Measurements from ENCODE around the gene CADM1.

The CADM1 gene

DNA sequence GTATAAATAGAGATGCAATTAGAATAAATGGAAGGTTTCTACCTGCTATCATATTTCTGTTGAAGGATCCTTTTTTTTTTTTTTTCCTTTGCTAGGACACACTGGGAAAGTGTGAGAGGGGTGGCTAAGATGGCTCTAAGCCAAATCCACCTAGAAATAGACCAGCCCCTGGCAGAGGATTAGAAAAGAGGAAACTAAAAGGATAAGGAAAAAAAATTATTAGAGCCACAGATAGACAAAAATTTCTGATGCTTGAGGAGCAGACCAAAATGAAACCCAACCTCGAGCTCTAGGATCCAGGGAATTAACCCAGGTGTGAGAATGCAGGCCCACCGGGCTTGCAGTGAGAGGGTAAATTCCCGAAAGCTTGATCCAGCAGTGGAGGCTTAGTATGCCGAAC is 262.3 kb downstream of the CADM1 start:
- TF ChIP-seq, protein P1, sequence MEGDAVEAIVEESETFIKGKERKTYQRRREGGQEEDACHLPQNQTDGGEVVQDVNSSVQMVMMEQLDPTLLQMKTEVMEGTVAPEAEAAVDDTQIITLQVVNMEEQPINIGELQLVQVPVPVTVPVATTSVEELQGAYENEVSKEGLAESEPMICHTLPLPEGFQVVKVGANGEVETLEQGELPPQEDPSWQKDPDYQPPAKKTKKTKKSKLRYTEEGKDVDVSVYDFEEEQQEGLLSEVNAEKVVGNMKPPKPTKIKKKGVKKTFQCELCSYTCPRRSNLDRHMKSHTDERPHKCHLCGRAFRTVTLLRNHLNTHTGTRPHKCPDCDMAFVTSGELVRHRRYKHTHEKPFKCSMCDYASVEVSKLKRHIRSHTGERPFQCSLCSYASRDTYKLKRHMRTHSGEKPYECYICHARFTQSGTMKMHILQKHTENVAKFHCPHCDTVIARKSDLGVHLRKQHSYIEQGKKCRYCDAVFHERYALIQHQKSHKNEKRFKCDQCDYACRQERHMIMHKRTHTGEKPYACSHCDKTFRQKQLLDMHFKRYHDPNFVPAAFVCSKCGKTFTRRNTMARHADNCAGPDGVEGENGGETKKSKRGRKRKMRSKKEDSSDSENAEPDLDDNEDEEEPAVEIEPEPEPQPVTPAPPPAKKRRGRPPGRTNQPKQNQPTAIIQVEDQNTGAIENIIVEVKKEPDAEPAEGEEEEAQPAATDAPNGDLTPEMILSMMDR (IDR thresholded peaks at IDR 0.05): no peak
- Histone ChIP-seq H3K4me3 (ENCODE audit: low read depth in 1 of 2, low read length in 1 of 2) (no peak overlapping the region), H3K4me1 (ENCODE audit: control insufficient read depth in 1 of 2, insufficient read depth in 1 of 2, low read depth in 1 of 2, low read length in 1 of 2) (no peaks in the 10 kb centered on the region), H3K9me3 (no peaks in the 10 kb centered on the region), H3K36me3 (no peaks in the 10 kb centered on the region), H3K27me3 (no peaks in the 10 kb centered on the region), H3K27ac (no peak overlapping the region)

DNA sequence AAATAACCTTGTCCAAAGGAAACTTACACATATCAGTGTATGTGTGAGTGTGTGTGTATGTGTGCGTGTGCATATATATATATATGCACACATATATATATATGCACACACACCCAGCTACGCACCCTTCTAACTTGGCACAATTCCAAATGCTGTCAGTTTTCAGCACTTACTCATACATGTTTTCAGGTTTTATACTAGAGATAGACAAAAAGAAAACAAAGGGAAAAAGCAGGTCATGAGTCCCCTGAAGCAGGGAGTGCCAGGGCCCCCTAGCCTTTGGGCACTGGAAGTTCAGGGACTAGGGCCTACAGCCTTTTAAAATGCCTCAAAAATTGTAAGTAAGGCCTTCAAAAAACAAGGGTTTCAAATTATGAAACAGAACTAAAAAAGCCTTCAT is 265.4 kb downstream of the CADM1 start:
- no peaks in the 10 kb centered on the region for H3K27me3 ChIP-seq
- H3K4me3 ChIP-seq (ENCODE audit: low read depth in 1 of 2, low read length in 1 of 2): no peak overlapping the region
- H3K9me3 ChIP-seq: no peaks in the 10 kb centered on the region
- TF ChIP-seq, protein P1 (IDR thresholded peaks at IDR 0.05): no peak
- no peaks in the 10 kb centered on the region for H3K4me1 ChIP-seq (ENCODE audit: control insufficient read depth in 1 of 2, insufficient read depth in 1 of 2, low read depth in 1 of 2, low read length in 1 of 2)
- H3K27ac ChIP-seq: no peak overlapping the region
- H3K36me3 ChIP-seq: no peaks in the 10 kb centered on the region

DNA sequence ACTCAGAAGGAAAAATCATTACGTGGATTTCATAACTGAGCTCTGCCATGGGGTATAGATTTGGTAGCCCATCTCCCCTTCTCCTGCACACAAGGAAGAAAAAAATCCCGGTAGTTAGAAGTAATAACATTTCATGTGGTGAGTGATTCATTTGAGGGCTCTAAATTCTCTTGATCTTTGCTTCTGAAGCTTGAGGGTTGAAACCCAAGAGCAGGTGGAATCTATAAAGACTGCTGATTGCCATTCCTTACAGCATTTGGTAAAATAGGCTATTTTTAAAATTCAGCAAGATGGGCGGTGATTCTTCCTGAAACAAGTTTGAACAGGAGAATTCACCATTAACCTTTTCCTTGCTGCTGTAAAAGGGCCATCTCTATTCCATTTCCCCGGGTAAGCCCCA is 266.1 kb downstream of the CADM1 start:
- Histone ChIP-seq H3K27ac (no peak overlapping the region), H3K9me3 (no peaks in the 10 kb centered on the region), H3K4me3 (ENCODE audit: low read depth in 1 of 2, low read length in 1 of 2) (no peak overlapping the region), H3K4me1 (ENCODE audit: control insufficient read depth in 1 of 2, insufficient read depth in 1 of 2, low read depth in 1 of 2, low read length in 1 of 2) (no peaks in the 10 kb centered on the region), H3K36me3 (no peaks in the 10 kb centered on the region), H3K27me3 (no peaks in the 10 kb centered on the region)
- TF ChIP-seq, protein P1 (IDR thresholded peaks at IDR 0.05): no peak

DNA sequence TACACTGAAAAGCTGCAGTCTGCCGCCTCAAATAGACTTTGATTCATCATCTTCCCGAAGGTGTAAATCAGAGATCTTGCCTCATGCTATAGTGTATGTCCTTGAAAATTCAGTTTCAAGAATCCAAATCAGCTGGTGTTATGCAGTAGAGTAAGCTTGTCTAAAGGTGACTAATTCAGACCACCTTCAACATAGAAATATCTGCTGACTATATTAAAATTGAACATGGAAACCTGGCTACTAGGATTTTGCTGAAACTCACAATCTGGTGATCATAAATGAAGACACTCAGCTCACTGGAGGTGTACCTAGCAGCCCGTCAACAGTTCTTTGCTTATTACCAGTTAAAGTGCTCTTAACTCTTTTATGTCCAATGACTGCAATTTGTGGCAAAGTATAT is 266.6 kb downstream of the CADM1 start:
- H3K36me3 ChIP-seq: no peaks in the 10 kb centered on the region
- H3K4me3 ChIP-seq (ENCODE audit: low read depth in 1 of 2, low read length in 1 of 2): no peak overlapping the region
- no peaks in the 10 kb centered on the region for H3K9me3 ChIP-seq
- H3K27me3 ChIP-seq: no peaks in the 10 kb centered on the region
- TF ChIP-seq, protein P1 (IDR thresholded peaks at IDR 0.05): no peak
- H3K4me1 ChIP-seq (ENCODE audit: control insufficient read depth in 1 of 2, insufficient read depth in 1 of 2, low read depth in 1 of 2, low read length in 1 of 2): no peaks in the 10 kb centered on the region
- no peak overlapping the region for H3K27ac ChIP-seq

DNA sequence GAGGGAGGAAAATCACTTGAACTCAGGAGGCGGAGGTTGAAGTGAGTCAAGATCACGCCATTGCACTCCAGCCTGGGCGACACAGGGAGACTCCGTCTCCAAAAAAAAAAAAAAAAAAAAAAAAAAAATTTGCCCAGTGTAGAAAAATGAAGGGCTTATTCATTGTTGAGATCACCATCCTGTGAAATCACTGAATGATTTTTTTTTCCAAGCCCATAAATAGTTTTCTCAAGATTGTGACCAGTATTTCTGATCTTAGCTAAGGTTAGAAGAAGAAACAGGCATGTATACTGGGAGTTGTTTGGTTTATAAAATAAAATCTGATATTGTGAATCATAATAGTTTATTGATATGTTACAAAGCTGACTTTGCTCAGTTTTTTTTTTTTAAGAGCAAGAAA is 269.4 kb downstream of the CADM1 start:
- Histone ChIP-seq H3K36me3 (no peaks in the 10 kb centered on the region), H3K4me3 (ENCODE audit: low read depth in 1 of 2, low read length in 1 of 2) (no peak overlapping the region), H3K27ac (no peak overlapping the region), H3K4me1 (ENCODE audit: control insufficient read depth in 1 of 2, insufficient read depth in 1 of 2, low read depth in 1 of 2, low read length in 1 of 2) (no peaks in the 10 kb centered on the region), H3K27me3 (no peaks in the 10 kb centered on the region), H3K9me3 (no peaks in the 10 kb centered on the region)
- TF ChIP-seq, protein P1 (IDR thresholded peaks at IDR 0.05): no peak

DNA sequence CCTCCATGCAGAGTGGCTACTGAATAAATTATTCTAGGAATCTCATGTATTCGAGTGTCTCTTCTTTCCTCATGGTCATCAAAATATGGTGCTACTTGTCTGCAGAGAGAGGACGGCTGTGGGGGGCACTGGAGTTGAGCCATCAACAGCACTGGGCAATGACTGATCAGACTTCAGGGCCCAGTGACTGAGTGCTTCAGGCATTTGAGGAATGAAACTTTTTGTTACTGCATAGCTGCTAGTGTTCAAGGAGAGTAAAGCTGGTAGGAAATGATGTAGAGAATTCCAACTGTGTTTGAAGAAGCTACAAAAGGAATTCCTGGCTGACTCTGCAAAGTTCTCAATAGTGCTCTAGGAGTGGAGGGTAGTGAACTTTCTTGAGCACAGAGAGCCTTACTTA is 277.7 kb downstream of the CADM1 start:
- Histone ChIP-seq H3K27ac (no peak overlapping the region), H3K4me3 (ENCODE audit: low read depth in 1 of 2, low read length in 1 of 2) (no peak overlapping the region), H3K4me1 (ENCODE audit: control insufficient read depth in 1 of 2, insufficient read depth in 1 of 2, low read depth in 1 of 2, low read length in 1 of 2) (no peaks in the 10 kb centered on the region)

More for the DNA sequence above, 277.7 kb downstream of the CADM1 start:
- TF ChIP-seq, protein P1 (IDR thresholded peaks at IDR 0.05): no peak
- Histone ChIP-seq H3K9me3 (no peaks in the 10 kb centered on the region), H3K36me3 (no peaks in the 10 kb centered on the region), H3K27me3 (no peaks in the 10 kb centered on the region)
